ENCODE measurements around the gene THAP3.

THAP3 gene

DNA sequence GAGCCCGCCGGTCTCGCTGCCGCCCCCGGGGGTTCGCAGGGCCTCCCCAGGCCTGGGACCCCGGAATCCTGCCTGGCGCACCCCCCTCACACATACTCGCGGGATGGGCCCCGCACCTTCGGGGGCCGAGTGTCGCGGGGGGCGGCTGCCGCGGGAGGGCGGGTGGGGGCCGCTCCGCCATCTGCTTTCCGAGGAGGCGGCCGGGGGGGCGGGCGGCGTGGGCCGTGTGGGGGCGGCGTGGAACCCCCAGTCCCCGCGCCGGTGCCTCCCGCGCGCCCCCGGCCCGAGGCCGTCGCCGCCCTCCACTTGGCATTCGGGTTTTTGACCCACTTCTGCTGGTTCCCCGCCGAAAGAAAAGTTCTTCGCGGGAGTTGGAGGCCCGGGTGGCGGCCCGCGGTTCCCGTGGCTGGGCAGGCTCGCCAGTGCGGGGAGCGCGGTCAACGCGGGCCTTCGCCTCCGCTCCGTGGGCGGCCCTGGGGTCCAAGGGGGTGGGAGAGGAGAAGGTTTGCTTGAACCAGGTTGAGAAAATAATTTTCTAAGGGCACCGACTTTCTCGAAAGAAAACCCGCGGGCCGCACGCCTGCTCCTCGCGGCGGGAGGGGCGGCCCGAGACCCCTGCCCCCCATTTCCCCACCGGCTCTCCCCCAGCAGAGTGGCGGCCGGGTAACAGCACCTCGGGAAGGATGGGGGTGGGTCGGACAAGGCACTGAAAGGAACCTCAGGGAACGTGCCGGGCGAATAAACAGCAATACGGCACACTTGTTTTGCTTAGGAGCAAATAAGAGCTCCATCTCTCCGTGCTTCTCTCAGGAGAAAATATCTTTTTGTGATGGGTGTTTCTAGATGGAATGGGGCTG lies 9.5 kb upstream of the THAP3 start:
- Mint-ChIP-seq H3K27ac (peak overlapping the region; percentile 73), H3K4me3 (peak overlapping the region; percentile 74), H3K27me3 (no peaks in the 10 kb centered on the region), H3K36me3 (peaks cover 1% of the 10 kb centered on the region), H3K4me1 (peaks cover 22% of the 10 kb centered on the region), H3K9me3 (no peaks in the 10 kb centered on the region)

DNA sequence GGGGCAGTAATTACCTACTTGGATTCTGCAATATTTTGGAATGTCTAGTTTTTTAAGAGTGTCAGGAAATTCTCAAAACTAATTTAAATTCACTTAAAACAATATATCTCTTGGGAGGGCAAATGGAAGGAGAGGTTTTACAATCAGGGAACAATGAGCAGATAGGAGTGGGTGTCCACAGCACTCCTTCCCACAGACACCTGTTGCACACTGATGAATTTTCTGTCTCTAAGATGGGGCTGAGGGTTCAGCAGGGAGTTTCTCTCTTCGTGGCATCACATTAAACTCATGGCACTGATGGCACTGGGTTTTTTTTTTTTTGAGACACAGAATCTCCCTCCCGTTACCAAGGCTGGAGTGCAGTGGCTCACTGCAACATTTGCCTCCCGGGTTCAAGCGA lies 5.6 kb upstream of the THAP3 start:
- Mint-ChIP-seq H3K36me3 (peaks cover 3% of the 10 kb centered on the region), H3K27me3 (no peaks in the 10 kb centered on the region), H3K4me3 (no peak overlapping the region), H3K4me1 (peaks cover 10% of the 10 kb centered on the region), H3K27ac (no peak overlapping the region), H3K9me3 (no peaks in the 10 kb centered on the region)

DNA sequence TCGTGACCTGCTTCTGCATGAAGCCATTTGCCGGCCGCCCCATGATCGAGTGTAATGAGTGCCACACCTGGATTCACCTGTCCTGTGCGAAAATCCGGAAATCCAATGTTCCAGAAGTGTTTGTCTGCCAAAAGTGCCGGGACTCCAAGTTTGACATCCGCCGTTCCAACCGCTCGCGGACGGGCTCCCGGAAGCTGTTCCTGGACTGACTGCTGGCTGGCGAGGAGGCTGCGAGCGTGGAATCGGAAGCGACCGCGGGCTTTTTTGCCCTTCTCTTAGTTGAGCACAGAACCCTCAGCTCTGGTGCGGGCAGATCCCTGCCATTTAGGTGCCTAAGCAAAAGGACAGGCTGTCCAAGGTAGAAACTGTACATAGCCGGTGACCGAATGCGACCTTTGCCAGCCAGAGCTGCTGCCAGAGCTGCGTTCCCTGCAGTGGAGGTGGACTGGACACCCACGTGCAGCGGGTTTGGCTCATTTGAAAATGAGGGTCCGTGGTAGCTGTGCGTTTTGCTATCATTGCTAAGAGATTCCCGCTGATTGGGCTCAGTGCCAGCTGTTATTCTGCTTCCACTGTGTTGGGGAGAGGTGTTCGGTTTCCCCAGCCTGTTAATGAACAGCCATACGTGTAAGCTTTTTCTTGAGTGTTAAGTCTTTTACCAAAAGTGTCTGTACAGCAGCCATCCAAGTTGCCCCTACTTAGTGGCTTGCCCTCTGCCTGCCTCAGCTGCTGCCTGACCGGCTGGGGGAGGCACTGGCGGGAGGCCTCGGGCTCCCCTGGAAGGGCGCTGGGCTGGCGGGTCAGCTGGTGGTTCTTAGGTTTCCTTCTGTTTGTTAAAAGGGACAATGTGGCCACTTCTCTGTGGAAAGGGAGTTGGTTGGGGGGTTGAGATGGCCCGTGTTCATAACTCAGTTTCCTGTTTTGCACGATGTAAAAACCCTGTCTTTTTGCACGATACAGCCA lies 3.0 kb upstream of the THAP3 start:
- H3K4me1 Mint-ChIP-seq = peaks cover 15% of the 10 kb centered on the region
- peaks cover 3% of the 10 kb centered on the region for H3K36me3 Mint-ChIP-seq
- no peak overlapping the region for H3K27ac Mint-ChIP-seq
- H3K9me3 Mint-ChIP-seq = no peaks in the 10 kb centered on the region
- no peak overlapping the region for H3K4me3 Mint-ChIP-seq
- no peaks in the 10 kb centered on the region for H3K27me3 Mint-ChIP-seq

DNA sequence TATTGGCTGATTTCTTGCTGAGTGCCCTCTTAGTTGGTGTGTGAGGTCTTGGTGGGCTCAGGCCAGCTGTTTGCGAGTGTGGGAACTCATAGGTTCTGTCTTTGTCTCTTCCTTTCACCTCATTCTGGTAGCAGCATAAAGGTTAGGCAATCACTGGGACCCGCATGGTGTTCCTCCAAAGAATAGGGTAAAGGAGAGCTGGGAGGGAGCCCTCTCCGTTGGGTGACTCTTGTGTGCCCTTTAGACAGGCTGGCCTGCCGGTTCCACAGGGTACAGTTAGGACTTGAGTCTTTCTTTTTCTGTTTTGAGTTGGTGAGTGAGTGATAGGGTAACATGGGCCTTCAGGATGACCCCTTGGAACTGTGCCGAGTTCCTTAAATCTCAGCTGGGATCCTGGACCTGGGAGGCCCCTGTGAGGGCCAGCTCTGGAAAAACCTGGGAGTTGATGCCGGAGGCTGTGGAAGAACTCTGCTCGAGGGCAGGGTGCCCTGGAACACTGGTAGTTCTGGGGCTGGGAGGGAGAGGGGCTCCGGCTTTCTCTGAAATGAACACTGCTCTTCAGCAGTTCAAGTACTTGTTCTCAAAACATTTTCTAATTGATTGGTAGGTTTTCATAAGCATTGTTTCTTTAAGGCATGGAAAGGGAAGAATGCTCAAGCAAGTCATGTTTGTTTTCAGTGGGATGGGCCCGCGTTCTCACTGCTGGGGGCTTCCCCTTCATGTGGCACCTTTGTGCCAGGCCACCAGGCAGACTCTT lies 2.1 kb upstream of the THAP3 start:
- Mint-ChIP-seq H3K27me3 (no peaks in the 10 kb centered on the region), H3K27ac (no peak overlapping the region), H3K9me3 (no peaks in the 10 kb centered on the region), H3K4me1 (peaks cover 22% of the 10 kb centered on the region), H3K36me3 (peaks cover 4% of the 10 kb centered on the region), H3K4me3 (no peak overlapping the region)

DNA sequence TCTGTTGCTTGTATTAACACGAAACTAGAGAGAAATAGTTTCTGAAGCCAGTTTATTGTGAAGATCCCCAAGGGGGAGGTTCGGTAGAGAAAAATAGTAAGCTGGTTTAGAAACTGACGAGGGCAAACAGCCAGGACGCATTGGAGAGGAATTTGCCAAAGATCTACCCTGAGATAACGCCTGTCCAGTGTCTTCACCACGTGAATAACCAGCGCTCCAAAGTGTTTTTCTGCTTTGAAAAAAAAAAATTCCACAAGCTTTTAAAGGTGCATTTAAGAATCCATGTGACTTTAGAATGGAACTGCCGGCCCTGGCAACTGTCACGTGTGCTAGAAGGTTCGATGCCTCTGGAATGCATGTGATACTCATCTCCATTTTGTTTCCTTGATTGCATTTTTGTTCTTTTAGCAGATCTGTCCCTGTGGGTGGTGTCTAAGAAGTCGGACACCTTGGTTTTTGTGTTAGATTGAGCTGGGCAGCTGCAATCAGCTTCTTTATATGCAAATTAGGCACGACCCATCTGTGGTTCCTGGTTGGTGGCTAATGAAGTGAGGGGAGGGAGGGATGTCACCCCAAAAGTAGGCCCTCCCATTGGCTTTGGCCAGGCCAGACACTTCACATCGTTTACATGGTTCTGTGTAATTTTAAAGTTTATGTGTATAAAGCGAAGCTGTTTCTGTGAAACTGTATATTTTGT lies 1.3 kb upstream of the THAP3 start:
- no peaks in the 10 kb centered on the region for H3K9me3 Mint-ChIP-seq
- no peaks in the 10 kb centered on the region for H3K27me3 Mint-ChIP-seq
- no peak overlapping the region for H3K27ac Mint-ChIP-seq
- H3K4me1 Mint-ChIP-seq = peaks cover 30% of the 10 kb centered on the region
- no peak overlapping the region for H3K4me3 Mint-ChIP-seq
- H3K36me3 Mint-ChIP-seq = peaks cover 8% of the 10 kb centered on the region

DNA sequence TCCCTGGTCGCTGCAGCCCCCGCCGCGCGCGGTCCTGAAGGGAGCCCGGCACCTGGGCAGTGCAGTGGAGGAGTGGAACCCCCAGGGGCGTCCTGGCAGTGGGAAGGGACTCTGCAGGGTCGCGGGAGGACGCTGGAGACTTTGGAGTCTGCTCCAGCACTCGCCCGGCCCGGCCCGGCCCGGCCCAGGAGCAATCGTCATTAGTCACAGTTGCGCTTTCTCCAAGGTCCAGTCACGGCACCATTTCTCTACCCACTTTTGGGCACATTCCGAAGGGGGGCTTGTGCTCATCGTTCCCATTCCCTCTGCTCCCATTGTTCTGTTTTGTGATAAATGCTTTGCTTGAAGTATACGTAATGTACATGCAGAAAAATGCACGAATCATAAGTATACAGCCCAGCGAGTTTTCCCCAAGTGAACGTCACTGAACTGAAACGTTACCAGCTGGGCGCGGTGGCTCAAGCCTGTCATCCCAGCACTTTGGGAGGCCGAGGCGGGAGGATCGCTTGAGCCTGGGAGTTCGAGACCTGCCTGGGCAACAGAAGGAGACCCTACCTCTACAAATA lies 999 bp downstream of the THAP3 start:
- H3K4me3 Mint-ChIP-seq = peak overlapping the region; percentile 94
- no peaks in the 10 kb centered on the region for H3K27me3 Mint-ChIP-seq
- H3K27ac Mint-ChIP-seq = peak overlapping the region; percentile 93
- no peaks in the 10 kb centered on the region for H3K9me3 Mint-ChIP-seq
- H3K4me1 Mint-ChIP-seq = peaks cover 35% of the 10 kb centered on the region
- peaks cover 5% of the 10 kb centered on the region for H3K36me3 Mint-ChIP-seq

DNA sequence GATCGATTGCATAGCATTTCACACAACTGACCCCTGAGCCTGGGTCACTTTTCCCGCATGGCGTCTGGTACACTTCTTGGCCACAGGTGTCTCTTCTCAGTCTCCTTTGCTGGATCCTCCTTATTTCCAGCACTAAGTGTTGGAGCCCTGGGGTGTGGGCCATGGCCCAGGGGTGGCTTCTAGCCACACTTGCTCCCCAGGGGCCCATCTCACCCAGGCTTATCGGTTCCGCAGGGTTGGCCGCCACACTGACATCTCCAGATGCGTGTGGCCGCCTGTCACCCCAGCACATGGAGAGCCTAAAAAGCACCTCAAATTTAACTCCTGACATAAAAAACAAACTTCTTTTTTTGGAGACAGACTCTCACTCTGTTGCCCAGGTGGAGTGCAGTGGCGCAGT lies 2.4 kb downstream of the THAP3 start:
- Mint-ChIP-seq H3K27me3 (no peaks in the 10 kb centered on the region), H3K4me3 (peak overlapping the region; percentile 94), H3K27ac (no peak overlapping the region), H3K4me1 (peaks cover 35% of the 10 kb centered on the region), H3K36me3 (peaks cover 5% of the 10 kb centered on the region), H3K9me3 (no peaks in the 10 kb centered on the region)

DNA sequence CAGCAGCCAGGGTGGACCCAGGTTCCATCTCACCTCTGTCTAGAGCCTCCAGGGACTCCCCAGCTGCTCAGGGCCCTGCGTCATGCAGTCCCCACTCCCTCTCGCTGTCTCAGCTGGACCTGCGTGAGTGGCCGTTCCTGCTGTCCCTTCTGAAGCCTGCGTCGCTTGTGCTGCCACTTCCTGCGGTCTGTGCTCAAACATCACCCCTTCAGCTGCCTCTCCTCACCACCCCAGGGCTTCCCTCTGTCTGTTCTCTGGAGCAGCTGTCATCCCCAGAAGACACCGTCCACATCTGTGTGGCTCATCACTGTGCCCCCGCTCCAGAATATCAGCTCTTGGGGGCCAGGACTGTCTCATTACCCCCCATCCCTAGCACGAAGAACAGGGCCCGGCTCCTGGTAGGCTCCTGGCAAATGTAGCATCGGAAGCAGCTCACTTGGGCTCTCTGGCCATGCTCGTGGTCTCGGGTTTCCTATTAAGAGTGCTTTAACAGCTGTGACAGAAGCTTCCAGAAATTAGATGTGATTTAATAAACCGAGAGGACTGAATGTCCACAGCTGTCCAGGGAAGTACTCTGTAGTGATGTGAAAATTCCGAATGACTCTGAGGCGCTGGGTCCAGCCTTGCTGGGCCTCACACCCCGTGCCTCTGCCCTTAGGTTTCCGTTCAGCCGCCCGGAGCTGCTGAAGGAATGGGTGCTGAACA lies 3.3 kb downstream of the THAP3 start:
- H3K4me1 Mint-ChIP-seq = peaks cover 35% of the 10 kb centered on the region
- peak overlapping the region; percentile 94 for H3K4me3 Mint-ChIP-seq
- H3K9me3 Mint-ChIP-seq = no peaks in the 10 kb centered on the region
- H3K27me3 Mint-ChIP-seq = no peaks in the 10 kb centered on the region
- H3K36me3 Mint-ChIP-seq = peaks cover 5% of the 10 kb centered on the region
- H3K27ac Mint-ChIP-seq = no peak overlapping the region

DNA sequence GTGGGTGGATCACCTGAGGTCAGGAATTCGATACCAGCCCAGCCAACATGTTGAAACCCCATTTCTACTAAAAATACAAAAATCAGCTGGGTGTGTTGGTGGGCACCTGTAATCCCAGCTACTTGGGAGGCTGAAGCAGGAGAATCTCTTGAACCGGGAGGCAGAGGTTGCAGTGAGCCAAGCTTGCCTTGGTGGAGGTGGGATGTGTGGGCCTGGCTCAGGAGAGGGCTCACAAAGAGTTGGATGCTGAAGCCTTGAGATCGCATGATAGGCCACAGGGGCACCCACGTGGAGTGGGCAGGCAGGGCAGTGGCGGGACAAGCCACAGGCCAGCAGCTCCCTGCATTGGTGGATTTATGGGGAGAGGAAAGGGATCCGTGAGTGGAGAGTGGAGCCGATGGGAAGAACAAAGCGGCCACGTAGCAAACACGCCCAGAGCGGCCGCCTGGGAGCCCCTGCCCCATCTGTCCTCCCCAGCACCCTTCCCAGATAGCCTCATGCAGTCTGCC lies 4.4 kb downstream of the THAP3 start:
- H3K36me3 Mint-ChIP-seq = peaks cover 5% of the 10 kb centered on the region
- H3K4me1 Mint-ChIP-seq = peaks cover 35% of the 10 kb centered on the region
- peak overlapping the region; percentile 49 for H3K27ac Mint-ChIP-seq
- H3K4me3 Mint-ChIP-seq = no peak overlapping the region
- no peaks in the 10 kb centered on the region for H3K27me3 Mint-ChIP-seq
- no peaks in the 10 kb centered on the region for H3K9me3 Mint-ChIP-seq

DNA sequence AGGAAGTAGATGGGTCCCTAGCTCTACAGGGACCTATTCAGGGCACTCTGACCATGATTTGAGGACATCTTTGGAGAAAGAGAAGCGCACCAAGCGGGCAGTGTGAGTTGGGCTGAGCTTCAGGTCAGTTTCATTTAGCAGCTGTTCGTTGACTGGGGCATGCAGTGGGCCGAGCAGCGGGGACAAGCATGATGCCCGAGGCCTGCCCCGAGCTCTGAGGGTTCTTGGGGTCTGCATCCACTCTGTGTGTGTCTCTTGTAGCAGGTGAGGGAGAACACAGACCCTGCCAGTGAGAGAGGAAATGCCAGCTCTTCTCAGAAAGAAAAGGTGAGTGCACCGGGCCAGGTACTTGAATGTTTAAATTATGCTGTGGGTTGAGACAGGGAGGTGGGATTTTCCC lies 5.4 kb downstream of the THAP3 start:
- Mint-ChIP-seq H3K36me3 (peaks cover 5% of the 10 kb centered on the region), H3K4me3 (no peak overlapping the region), H3K27ac (no peak overlapping the region), H3K27me3 (no peaks in the 10 kb centered on the region), H3K9me3 (no peaks in the 10 kb centered on the region), H3K4me1 (peaks cover 31% of the 10 kb centered on the region)

DNA sequence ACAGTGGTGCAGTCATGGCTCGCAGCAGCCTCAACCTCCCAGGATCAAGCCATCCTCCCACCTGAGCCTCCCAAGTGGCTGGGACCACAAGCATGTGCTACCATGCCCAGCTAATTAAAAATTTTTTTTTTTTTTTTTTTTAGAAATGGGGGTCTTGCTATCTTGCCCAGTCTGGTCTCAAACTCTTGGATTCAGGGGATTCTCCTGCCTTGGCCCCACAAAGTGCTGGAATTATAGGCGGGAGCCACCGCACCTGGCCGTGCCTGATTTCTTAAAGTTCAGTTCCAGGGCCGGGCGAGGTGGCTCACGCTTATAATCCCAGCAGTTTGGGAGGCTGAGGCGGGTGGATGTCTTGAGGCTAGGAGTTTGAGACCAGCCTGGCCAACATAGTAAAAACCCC lies 6.4 kb downstream of the THAP3 start:
- Mint-ChIP-seq H3K4me3 (no peak overlapping the region), H3K4me1 (peaks cover 28% of the 10 kb centered on the region), H3K27me3 (no peaks in the 10 kb centered on the region), H3K36me3 (peaks cover 5% of the 10 kb centered on the region), H3K9me3 (no peaks in the 10 kb centered on the region), H3K27ac (no peak overlapping the region)

DNA sequence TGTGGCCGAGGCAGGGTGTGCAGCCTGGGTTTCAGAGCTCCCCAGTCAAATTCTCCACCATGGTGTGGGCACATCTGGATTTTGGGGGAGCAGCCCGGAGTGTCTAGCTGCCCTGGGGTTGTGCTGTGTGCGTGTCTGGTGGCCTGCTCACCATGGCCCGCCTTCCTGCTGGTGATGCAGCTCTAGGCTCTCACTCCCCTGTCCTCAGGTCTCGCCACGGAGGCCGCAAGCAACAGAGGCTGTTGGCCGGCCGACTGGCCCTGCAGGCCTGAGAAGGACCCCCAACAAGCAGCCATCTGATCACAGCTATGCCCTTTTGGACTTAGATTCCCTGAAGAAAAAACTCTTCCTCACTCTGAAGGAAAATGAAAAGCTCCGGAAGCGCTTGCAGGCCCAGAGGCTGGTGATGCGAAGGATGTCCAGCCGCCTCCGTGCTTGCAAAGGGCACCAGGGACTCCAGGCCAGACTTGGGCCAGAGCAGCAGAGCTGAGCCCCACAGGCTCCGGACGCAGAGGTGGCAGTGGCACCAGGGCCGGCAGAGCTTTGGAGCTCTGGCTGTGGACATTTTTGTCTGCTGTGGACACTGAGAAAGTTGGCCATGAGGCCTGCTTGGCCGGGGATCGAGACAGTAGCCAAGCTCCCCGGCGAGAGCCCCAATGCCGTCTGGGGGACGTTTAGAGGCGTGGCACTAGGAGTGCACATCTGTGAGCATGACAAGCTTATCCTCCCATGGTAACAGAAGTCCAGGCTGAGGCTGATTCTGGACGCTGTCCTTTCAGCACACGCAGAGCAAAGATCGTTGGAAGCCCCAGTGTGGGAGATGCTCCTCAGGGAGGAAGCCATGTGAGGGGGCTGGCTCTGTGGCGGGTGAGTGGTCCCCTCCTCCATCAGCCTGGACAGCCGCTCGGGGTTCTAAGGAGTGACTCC lies 8.2 kb downstream of the THAP3 start:
- Mint-ChIP-seq H3K9me3 (no peaks in the 10 kb centered on the region), H3K4me3 (no peak overlapping the region), H3K27ac (peak overlapping the region; percentile 30), H3K27me3 (no peaks in the 10 kb centered on the region), H3K36me3 (peaks cover 1% of the 10 kb centered on the region), H3K4me1 (peaks cover 10% of the 10 kb centered on the region)

DNA sequence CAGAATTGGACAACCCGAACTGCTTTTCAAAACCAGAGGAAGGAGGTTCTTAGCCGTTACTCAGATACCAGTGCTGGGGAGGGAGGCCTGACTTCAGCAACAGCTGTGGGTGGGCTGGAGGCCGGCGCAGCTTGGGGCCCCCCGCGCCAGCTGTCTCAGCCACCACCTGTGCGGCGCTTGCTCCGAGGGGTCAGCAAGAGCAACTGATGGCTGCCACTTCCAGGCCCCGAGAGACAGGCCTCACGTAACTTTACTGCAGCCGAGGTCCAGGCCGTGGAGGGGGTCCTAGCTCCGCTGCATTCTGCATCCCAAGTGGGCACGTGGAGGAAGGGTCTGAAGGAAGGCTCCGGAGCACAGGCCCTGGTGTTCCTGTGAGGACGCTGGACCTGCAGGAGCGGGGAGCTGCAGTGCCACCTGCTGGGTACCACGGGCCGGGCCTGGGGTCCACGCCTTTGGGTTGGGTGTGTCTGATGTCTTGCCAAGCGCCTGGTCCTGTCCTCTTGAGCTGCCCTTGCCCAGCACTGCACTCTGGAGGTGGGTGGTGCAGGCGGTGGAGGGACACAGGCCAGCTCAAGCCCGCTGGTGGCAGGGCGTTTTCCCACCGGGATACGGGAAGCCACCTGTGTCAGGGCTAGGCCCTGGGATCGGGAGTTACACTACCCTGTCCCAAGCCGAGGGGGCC lies 9.8 kb downstream of the THAP3 start:
- Mint-ChIP-seq H3K27ac (no peak overlapping the region), H3K27me3 (no peaks in the 10 kb centered on the region), H3K4me3 (no peak overlapping the region), H3K4me1 (peaks cover 4% of the 10 kb centered on the region), H3K36me3 (no peaks in the 10 kb centered on the region), H3K9me3 (no peaks in the 10 kb centered on the region)

All from activated naive CD4-positive, alpha-beta T cell treated with anti-CD3 and anti-CD28 coated beads, Interleukin-2, amount 50 U/mL, for 24 hours (primary cell).